DOHH2 (cell line): ENCODE measurements around the gene VAV2.

Experiments
- H3F3A ChIP-seq: fragments of 200-600 bp; sonication (generic), shearing (Covaris generic); 2 replicates; pipeline ENCODE4 v1.6.0; 2016; ENCODE audit warnings: antibody characterized with exemption, mild to moderate bottlenecking; ENCODE audit not compliant: control insufficient read depth, insufficient read depth
- H3K27ac ChIP-seq: fragments of 200-600 bp; sonication (generic); 2 replicates; pipeline ENCODE4 v1.5.1; 2014; ENCODE audit warnings: low read depth, mild to moderate bottlenecking, low read length, moderate library complexity
- H3K27me3 ChIP-seq: fragments of 200-600 bp; sonication (generic); 2 replicates; pipeline ENCODE4 v1.6.1; 2014; ENCODE audit warnings: mild to moderate bottlenecking, low read length, mixed read lengths; ENCODE audit not compliant: control insufficient read depth
- H3K36me3 ChIP-seq: fragments of 200-600 bp; sonication (generic); 2 replicates; pipeline ENCODE4 v1.6.1; 2014; ENCODE audit warnings: mild to moderate bottlenecking, low read length, moderate library complexity, mixed read lengths; ENCODE audit not compliant: control insufficient read depth
- H3K4me1 ChIP-seq: fragments of 200-600 bp; sonication (generic); 2 replicates; pipeline ENCODE4 v1.6.1; 2014; ENCODE audit warnings: mild to moderate bottlenecking, low read length, mixed read lengths; ENCODE audit not compliant: control insufficient read depth
- H3K4me2 ChIP-seq: fragments of 200-600 bp; sonication (generic); 2 replicates; pipeline ENCODE4 v1.6.0; 2014; ENCODE audit warnings: mild to moderate bottlenecking, low read length, moderate library complexity
- H3K4me3 ChIP-seq: fragments of 200-600 bp; sonication (generic); 2 replicates; pipeline ENCODE4 v1.5.1; 2014; ENCODE audit warnings: mild to moderate bottlenecking, low read length, mixed read lengths
- H3K79me2 ChIP-seq: fragments of 200-600 bp; sonication (generic); 2 replicates; pipeline ENCODE4 v1.6.1; 2014; ENCODE audit warnings: mild to moderate bottlenecking, low read length, mixed read lengths; ENCODE audit not compliant: control insufficient read depth
- H3K9me2 ChIP-seq: fragments of 200-600 bp; sonication (generic); replicated peaks from 2 replicates; pipeline ENCODE4 v1.6.1; 2014; ENCODE audit warnings: mild to moderate bottlenecking, low read length, mixed read lengths; ENCODE audit not compliant: control insufficient read depth
- H3K9me3 ChIP-seq: fragments of 200-600 bp; sonication (generic); 2 replicates; pipeline ENCODE4 v1.6.1; 2014; ENCODE audit warnings: antibody characterized with exemption, low read length, mixed read lengths; ENCODE audit not compliant: control insufficient read depth, insufficient read depth
- H4K20me1 ChIP-seq: fragments of 200-600 bp; sonication (generic); 2 replicates; pipeline ENCODE4 v1.6.0; 2014; ENCODE audit warnings: low read depth, mild to moderate bottlenecking, antibody characterized with exemption, low read length, moderate library complexity; ENCODE audit not compliant: control insufficient read depth, insufficient read depth
- EZH2phosphoT487 ChIP-seq: fragments of 200-600 bp; sonication (generic); IDR thresholded peaks from 2 replicates; pipeline ENCODE4 v1.6.1; 2017; ENCODE audit warnings: borderline replicate concordance, mild to moderate bottlenecking, antibody characterized with exemption, low read length, moderate library complexity, mixed read lengths
- TF ChIP-seq, protein P1 (sequence below): fragments of 200-600 bp; sonication (generic); IDR thresholded peaks from one replicate; pipeline ENCODE4 v1.5.1; 2014; ENCODE audit warnings: antibody characterized with exemption, mild to moderate bottlenecking, low read depth, low read length; ENCODE audit not compliant: poor library complexity, severe bottlenecking

Gene VAV2

DNA sequence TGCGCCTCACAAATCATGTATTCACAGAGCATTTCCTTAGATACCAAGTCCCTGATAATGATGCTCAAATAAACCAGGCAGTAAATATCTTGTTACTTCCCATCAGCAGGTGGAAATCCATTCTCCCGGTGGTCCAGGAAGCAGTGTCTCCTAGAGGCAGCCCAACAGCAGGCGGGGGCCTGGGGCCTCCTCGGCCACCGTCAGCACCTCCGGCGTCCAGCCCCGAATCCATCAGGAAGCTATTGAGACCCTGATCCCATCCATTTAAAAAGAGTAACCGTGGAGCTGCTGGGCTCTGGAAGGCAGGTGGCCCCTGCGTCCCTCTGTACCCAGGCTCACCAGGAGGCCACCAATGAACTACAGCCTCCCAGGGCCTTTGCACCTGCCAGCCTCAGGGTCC, 54.0 kb downstream of the VAV2 start:
- H3K9me2 ChIP-seq: no peaks in the 10 kb centered on the region; the same call in 1 of the 2 replicates
- peaks cover 29% of the 10 kb centered on the region for H3K4me1 ChIP-seq
- H3K79me2 ChIP-seq: peaks cover 30% of the 10 kb centered on the region
- no peak overlapping the region for H3K27ac ChIP-seq
- no peaks in the 10 kb centered on the region for H4K20me1 ChIP-seq
- no peaks in the 10 kb centered on the region; the same call in 1 of the 2 replicates for H3F3A ChIP-seq
- TF ChIP-seq EZH2phosphoT487: no peak
- TF ChIP-seq, protein P1, sequence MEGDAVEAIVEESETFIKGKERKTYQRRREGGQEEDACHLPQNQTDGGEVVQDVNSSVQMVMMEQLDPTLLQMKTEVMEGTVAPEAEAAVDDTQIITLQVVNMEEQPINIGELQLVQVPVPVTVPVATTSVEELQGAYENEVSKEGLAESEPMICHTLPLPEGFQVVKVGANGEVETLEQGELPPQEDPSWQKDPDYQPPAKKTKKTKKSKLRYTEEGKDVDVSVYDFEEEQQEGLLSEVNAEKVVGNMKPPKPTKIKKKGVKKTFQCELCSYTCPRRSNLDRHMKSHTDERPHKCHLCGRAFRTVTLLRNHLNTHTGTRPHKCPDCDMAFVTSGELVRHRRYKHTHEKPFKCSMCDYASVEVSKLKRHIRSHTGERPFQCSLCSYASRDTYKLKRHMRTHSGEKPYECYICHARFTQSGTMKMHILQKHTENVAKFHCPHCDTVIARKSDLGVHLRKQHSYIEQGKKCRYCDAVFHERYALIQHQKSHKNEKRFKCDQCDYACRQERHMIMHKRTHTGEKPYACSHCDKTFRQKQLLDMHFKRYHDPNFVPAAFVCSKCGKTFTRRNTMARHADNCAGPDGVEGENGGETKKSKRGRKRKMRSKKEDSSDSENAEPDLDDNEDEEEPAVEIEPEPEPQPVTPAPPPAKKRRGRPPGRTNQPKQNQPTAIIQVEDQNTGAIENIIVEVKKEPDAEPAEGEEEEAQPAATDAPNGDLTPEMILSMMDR: no peak
- H3K9me3 ChIP-seq: no peaks in the 10 kb centered on the region
- no peak overlapping the region for H3K4me2 ChIP-seq
- H3K36me3 ChIP-seq: peaks cover 16% of the 10 kb centered on the region; the same call in 1 of the 2 replicates
- H3K4me3 ChIP-seq: no peak overlapping the region
- no peaks in the 10 kb centered on the region for H3K27me3 ChIP-seq

DNA sequence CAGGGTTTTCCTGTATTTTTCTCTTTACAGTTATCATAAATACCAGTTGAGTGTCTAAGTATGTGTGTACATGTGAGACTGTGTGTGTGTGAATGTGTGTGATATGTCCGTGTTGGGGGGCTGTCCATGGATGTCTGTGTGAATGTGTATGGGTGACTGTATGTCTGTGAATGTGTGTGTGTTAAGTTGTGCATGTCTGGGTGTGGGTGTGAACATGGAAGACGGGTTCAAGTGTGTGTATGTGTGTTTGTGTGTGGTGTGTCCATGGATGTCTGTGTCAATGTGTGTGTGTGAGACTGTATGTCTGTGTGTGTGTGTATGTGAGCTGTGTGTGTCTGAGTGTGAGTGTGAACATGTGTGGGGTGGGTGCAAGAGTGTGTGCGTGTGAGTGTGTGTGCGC, 55.0 kb downstream of the VAV2 start:
- no peaks in the 10 kb centered on the region for H3K9me3 ChIP-seq
- no peaks in the 10 kb centered on the region; the same call in 1 of the 2 replicates for H3F3A ChIP-seq

DNA sequence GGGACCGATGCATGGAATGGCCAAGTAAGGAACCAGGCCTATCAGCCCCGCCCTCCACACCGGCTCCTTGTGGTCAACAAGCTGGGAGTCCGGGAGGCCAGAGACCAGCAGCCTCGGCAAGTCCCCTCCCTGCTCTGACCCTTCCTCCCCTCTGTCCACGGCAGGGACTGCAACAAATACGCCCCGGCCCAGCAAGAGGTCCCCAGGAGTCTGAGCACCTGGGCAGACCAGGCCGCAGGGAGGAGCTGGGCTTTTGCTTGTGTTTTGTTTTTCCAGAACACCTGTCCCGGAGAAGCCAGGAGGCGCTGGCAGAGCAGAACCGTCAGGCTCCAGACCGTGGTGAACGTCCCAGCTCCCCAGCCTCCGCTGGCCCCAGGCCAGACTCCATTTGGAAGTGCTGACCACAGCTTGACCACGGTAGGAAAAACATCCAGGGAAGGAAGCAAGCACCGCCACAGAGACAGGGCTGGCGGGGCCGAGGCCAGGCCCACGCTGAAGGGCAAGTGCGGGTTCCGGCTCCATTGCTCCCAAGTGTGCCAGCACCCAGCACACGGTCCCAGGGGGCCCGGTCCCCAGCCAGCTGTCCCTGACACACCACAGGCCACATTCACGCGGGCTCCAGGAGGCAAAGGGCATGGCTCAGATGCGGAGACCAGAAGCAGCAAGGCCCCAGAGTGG, 56.7 kb downstream of the VAV2 start:
- H4K20me1 ChIP-seq: no peaks in the 10 kb centered on the region
- peaks cover 7% of the 10 kb centered on the region for H3K4me1 ChIP-seq
- no peak overlapping the region for H3K4me3 ChIP-seq
- no peak overlapping the region for H3K27ac ChIP-seq
- H3K9me2 ChIP-seq: no peaks in the 10 kb centered on the region; the same call in 1 of the 2 replicates
- no peaks in the 10 kb centered on the region for H3F3A ChIP-seq
- peaks cover 14% of the 10 kb centered on the region for H3K79me2 ChIP-seq
- TF ChIP-seq, protein P1: no peak
- TF ChIP-seq EZH2phosphoT487: no peak
- peaks cover 16% of the 10 kb centered on the region; the same call in 1 of the 2 replicates for H3K36me3 ChIP-seq
- H3K4me2 ChIP-seq: no peak overlapping the region
- H3K9me3 ChIP-seq: no peaks in the 10 kb centered on the region
- H3K27me3 ChIP-seq: no peaks in the 10 kb centered on the region

More for the DNA sequence above, 55.0 kb downstream of the VAV2 start:
- no peaks in the 10 kb centered on the region; the same call in 1 of the 2 replicates for H3K9me2 ChIP-seq
- H3K36me3 ChIP-seq: peaks cover 16% of the 10 kb centered on the region; the same call in 1 of the 2 replicates
- no peak overlapping the region for H3K4me2 ChIP-seq
- H3K4me3 ChIP-seq: no peak overlapping the region
- peaks cover 23% of the 10 kb centered on the region for H3K79me2 ChIP-seq
- H3K27ac ChIP-seq: no peak overlapping the region
- no peaks in the 10 kb centered on the region for H4K20me1 ChIP-seq
- TF ChIP-seq, protein P1: no peak
- TF ChIP-seq EZH2phosphoT487: no peak
- H3K4me1 ChIP-seq: peaks cover 20% of the 10 kb centered on the region
- no peaks in the 10 kb centered on the region for H3K27me3 ChIP-seq
